Inferior parietal cortex (tissue), 1 donor: Measurements from ENCODE around the gene KHDRBS1.
A peak's percentile ranks its signal among the peaks of the same experiment; 100 is the strongest.
"Not testable (repeated sequence)": the region's sequence is repeated elsewhere in the genome, so short reads cannot be mapped to it uniquely, and the experiment has no call there.

Experiments used
- DNase-seq: peaks from one replicate; pipeline ENCODE4 v3.0.0-alpha.2; 2016; ENCODE audit errors: extremely low spot score

The KHDRBS1 gene

GRCh38 chr1:32063261-32063681, 49.6 kb downstream of the KHDRBS1 start:
- peak; percentile 79 for DNase-seq

GRCh38 chr1:32065613-32066488, 52.2 kb downstream of the KHDRBS1 start:
- DNase-seq: not testable (repeated sequence)

- peak; percentile 68 for DNase-seq
Measured at GRCh38 chr1:32066489-32066873, 52.8 kb downstream of the KHDRBS1 start.

GRCh38 chr1:32068957-32069588, 55.4 kb downstream of the KHDRBS1 start:
- no peak for DNase-seq

- DNase-seq: no peak
Measured at GRCh38 chr1:32071758-32072621, 58.3 kb downstream of the KHDRBS1 start.

GRCh38 chr1:32072622-32073298, 59.1 kb downstream of the KHDRBS1 start, which contains the start of gene TMEM39B:
Gene TMEM39B (plus strand): TSS chr1:32072939. CDS start chr1:32073048, 109 bp downstream.
- peak; percentile 92 for DNase-seq

GRCh38 chr1:32073299-32074229, 59.9 kb downstream of the KHDRBS1 start:
- DNase-seq: peak; percentile 76

- no peak for DNase-seq
Measured at GRCh38 chr1:32074841-32075240, 61.2 kb downstream of the KHDRBS1 start.

GRCh38 chr1:32077451-32077850, 63.8 kb downstream of the KHDRBS1 start:
- no peak for DNase-seq

- DNase-seq: no peak
Measured at GRCh38 chr1:32082022-32082421, 68.4 kb downstream of the KHDRBS1 start.

- DNase-seq: not testable (repeated sequence)
Measured at GRCh38 chr1:32086381-32086780, 72.7 kb downstream of the KHDRBS1 start.

GRCh38 chr1:32091176-32091575, 77.5 kb downstream of the KHDRBS1 start:
- DNase-seq: no peak

- no peak for DNase-seq
Measured at GRCh38 chr1:32091591-32091990, 77.9 kb downstream of the KHDRBS1 start.
